HG03139 (cell line): ENCODE data around the gene EIF5B.
"Not testable (repeated sequence)": the region's sequence is repeated elsewhere in the genome, so short reads cannot be mapped to it uniquely, and the experiment has no call there.

Source experiments
- ATAC-seq: cut with Tn5 transposase; IDR thresholded peaks from one replicate; pipeline ENCODE4 v1.9.1; 2021; ENCODE audit not compliant: unreplicated experiment

EIF5B gene

DNA sequence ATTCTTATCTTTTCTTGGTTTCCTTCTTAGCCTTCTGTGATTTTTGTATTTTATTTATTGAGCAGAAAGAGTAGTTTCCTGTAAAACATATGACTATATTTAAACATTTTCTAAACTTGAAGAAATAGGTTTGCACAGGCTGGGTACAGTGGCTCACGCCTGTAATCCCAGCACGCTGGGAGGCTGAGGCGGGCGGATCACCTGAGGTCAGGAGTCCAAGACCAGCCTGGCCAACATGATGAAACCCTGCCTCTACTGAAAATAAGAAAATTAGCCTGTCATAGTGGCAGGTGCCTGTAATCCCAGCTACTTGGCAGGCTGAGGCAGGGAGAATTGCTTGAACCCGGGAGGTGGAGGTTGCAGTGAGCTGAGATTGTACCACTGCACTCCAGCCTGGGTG, 31.7 kb downstream of the EIF5B start:
- not testable (repeated sequence) for ATAC-seq

DNA sequence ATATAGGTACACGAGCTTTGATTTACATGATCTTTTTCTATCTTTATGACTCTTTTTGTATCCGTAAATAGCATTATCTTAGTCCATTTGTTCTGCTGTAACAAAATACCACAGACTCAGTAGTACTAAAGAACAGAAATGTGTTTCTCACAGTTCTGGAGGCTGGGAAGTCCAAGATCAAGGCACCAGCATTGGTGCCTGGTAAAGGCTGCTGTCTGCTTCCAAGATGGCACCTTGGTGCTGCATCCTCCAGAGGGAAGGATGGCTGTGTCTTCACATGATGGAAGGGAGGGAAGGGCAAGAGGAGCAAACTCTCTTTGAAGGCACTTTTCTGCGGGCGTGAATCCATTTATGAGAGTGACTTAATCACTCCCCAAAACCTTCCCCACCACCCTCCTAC, 36.0 kb downstream of the EIF5B start:
- no peak for ATAC-seq

DNA sequence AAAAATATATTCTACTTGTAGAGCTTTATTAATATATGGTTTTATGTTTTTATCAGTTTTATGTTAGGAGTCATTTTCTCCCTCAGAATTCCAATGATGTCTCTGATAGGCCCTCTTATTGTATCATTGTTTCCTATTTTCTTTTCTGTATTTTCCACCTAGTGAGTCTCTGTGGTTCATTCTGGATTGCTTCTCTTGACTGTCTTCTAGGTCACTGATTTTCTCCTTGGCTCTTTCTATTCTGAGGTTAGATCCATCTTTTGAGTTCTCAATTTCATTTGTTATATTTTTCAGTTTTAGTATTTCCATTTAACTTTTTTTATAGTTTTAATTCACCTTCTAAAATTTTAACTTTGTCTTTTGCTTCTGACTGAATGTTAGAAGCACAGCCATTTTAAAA, 37.6 kb downstream of the EIF5B start:
- ATAC-seq, result no peak

DNA sequence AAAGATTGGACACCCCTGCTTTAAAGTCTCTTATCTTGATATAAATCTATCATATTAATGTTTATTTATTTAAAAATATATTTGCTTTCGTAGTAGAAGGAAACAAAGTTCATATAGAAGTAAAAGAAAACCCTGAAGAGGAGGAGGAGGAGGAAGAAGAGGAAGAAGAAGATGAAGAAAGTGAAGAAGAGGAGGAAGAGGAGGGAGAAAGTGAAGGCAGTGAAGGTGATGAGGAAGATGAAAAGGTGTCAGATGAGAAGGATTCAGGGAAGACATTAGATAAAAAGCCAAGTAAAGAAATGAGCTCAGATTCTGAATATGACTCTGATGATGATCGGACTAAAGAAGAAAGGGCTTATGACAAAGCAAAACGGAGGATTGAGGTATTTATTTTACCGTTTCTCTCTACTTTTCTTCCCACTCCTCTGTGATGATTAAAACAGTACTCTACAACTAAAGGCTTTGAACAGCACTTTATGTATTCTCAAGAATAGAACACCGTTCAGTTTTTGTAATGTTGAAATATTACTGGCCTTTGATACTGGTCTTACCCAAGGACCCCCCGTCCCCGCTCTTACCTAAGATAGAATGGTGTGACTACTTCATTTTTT, 39.2 kb downstream of the EIF5B start:
- no peak for ATAC-seq

DNA sequence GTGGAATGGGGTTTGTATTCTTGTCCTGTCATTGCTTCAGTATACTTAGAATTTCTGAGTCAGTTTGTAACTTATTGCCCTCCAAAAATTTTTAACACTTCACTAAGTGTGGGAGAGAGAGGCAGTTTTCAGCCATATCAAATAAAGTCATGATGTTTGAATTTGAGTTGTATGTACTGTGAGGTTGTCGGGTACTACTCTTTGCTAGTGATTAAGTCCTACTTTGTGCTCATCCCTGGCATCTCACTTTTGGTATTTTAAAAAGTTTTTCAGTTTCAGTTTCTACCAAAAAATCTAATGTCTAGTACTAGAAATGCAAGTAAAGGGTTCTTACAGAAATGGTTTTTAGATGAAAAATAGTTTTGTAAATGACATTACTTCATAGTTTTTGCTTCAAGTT, 40.7 kb downstream of the EIF5B start:
- no peak for ATAC-seq

DNA sequence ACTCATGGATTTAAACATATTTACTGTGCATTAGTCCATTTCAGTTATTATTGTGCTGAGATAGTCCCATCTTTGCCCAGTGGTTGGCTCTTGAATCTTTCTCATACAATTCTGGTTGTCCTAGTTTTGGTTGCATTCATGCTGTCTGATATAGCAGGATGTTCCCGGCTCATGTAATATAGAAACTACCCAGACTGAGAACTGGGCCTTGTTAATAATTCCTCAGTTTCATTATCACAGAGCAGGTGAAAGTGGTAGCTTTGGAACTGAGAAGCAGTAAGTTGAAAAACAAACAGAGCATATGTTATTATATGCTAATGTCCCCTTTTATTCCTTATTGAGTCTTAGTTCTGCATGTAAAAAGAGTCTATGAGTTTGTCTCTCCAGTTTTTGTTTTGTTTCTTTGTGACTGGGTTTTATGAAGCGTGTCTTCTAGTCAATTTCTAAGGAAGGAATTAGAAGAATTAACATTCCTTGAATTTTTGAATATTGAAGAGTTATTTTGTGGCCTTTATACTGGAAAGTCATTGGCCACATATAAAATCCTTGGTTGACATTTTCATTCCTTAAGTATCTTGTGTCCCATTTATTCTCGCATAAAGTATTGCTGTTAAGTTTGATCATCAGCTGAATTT, 43.3 kb downstream of the EIF5B start:
- peak; percentile 68 for ATAC-seq

DNA sequence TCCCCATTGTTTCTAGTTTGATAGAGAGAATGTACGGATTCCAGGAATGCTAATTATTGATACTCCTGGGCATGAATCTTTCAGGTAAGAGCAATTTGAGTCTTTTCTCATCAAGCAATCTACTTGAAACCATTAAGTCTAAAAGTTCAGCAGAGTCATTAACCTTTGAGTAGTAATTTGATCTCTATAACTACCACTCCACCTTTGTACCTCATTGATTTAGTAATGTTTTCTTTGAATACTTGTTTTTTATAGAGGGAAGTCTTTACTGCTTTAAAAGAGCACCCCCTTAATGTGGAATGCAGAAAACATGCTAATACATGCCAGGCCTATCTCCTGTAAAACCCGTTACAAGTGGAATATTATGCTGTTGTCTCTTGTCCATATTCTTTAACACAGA, 45.0 kb downstream of the EIF5B start:
- ATAC-seq, result no peak

DNA sequence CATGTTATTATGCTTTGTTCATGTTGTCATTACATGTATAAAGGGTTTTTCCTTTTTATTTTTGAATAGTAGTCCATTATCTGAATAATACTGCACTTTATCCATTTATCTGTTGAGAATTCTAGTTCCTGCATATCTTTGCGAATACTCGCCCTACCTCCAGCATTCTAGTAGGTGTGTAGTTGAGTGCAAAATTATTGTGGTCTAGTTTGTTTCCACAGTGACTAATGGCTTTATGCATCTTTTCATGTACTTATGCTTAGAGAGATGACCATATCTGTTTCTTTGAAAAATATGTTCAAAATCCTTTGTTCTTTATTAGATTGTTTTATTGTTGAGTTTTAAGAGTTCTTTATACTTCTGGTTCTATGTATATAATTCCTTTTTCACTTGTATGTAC, 48.8 kb downstream of the EIF5B start:
- ATAC-seq, result no peak

DNA sequence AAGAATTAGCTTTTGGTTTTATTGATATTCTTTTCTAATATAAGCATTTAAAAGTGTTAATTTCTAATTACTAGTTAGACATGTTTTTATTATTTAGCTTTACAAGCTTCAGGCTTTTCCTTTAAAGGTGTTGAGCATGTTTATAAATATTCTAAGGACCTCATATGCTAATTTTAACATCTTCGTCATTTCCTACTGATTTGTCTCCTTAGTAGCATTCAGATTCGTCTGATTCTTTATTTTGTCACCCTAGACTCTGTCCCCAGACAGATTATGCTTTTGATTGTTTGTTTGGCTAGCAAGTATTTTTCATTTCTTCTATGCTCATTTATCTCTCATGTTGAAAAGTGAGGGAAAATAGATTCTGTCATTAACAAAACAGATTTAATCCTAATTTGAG, 51.7 kb downstream of the EIF5B start:
- ATAC-seq, result no peak

DNA sequence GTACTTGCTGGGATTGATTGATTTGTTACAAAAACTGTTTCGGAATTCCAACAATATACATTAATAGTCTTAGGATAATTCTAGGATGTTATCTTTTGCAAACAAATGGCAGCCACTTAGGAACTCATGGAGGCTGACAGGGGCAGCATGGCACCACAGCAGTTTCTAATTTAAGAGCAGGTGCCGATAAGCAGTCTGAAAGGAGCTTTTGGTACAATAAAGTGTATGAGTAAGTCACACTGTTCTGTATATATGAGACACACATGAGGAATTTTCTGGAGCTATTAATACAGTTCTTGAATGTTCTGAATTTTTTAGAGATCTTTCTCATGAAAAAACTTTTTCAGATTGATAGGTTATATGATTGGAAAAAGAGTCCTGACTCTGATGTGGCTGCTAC, 52.2 kb downstream of the EIF5B start:
- no peak for ATAC-seq

DNA sequence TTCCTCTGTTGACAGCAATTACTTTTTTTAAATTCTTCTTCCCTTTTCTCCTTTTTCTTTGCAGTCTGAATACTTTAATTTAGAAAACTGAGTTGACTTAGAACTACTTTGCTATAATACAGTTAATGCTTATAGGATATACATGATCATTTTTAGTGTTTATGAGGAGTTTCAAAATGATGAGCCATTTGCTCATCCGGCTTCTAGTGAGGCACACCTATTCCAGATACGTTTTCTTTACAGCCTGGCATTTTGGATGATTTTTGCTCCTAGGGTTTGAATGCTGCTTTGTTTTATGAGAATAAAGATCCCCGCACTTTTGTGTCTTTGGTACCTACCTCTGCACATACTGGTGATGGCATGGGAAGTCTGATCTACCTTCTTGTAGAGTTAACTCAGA, 52.8 kb downstream of the EIF5B start:
- no peak for ATAC-seq

DNA sequence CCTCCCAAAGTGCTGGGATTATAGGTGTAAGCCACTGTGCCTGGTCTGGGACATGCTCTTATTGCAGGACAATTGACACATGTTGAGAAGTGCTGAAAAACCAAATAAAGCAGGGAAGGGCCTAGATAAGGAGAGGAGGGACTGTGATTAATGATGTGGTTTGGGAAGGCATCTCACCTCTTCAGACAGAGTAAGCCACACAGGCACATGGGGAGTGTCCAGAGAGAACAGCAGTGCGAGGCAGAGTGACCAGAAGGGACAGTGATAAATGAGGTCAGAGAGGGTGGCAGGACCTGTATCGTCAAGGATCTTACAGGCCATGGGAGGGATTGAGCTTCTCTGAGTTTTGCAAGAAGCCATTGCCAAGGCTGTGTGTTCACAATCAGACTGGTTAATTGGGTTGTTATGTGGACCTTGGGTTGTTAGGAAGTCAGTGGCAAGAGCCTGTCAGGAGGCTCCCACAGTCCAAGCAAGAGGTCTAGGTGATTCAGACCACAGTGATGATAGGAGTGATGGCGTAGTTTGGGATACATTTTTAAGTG, 58.5 kb downstream of the EIF5B start:
- no peak for ATAC-seq

DNA sequence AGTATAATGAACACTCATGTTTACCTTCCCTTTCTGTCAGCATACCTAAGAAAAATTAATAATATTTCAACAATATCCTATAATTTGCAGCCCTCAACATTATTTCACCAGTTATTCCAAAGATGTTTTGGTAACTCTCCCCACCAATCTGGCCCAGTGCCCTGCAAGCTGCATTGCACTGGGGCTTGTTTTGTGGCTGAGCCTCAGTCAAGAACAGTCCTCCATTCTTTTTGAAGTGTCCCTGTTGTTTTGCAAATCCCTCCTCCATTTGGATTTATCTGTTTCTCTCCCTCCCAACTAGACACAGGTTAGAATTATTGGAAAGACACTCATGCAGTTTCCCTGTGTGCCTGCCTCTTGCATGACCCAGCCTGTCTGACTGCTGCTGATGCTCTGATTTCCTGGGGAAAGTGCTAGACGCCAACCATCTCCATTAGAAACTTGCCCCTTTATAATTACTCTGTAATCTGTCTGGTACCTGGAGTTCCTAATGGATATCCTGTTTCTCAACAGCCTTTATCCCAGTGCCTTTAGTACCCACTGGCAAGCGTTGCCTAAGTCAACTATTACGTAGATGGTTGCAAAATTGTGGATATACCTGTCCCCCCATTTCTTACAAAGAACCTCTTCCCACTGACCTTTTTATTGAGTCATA, 60.2 kb downstream of the EIF5B start:
- no peak for ATAC-seq

DNA sequence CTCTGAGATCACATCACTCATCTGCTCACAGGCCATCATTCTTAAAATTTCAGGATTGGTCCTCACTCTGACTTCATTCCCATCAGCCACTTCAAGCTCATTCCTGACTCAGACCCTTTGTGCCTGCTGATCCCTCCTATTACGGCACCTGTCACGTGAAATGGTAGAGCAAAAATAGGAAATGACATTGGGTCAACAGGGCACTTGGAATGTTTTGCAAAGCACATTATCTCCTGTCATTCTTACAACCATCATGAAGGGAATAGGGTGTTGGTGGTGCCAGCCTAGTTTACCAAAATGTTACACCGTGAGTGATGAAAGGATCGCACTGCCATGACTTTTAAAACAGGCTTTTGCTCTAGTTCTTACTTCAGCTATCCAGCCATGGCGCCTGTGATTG, 61.1 kb downstream of the EIF5B start:
- ATAC-seq, result no peak

DNA sequence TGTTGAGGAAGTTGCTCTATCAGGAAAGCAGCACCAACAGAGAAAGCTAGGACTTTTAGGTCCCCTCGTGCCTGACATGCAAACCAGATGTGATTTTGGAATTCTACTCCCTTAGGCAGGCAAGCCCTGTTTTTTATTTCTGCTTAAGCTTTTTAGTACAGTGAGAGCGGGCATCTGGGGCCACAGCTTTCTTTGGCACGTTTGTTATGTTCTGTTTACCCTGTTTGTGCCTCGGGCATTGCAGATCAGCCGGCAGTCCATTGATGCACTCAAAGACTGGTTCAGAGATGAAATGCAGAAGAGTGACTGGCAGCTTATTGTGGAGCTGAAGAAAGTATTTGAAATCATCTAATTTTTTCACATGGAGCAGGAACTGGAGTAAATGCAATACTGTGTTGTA, 61.9 kb downstream of the EIF5B start:
- ATAC-seq, result no peak

DNA sequence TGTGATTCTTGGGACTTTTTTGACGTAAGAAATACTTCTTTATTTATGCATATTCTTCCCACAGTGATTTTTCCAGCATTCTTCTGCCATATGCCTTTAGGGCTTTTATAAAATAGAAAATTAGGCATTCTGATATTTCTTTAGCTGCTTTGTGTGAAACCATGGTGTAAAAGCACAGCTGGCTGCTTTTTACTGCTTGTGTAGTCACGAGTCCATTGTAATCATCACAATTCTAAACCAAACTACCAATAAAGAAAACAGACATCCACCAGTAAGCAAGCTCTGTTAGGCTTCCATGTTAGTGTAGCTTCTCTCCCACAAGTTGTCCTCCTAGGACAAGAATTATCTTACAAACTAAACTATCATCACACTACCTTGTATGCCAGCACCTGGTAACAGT, 62.6 kb downstream of the EIF5B start:
- ATAC-seq, result no peak

DNA sequence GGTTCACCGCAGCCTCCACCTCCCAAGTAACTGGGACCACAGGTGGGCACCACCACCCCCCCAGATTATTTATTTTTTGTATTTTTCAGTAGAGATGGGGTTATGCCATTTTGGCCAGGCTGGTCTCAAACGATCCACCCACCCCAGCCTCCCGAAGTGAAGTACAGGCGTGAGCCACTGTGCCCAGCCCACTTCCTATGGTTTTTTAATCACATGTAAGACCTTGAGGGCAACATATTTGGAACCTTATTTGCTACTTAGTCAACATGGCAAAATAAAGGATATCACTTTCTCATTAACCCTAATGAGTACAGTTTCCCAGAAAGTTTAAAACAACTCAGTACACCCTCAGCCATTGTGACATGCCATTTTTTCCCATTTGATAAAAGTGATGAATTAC, 64.7 kb downstream of the EIF5B start:
- no peak for ATAC-seq

DNA sequence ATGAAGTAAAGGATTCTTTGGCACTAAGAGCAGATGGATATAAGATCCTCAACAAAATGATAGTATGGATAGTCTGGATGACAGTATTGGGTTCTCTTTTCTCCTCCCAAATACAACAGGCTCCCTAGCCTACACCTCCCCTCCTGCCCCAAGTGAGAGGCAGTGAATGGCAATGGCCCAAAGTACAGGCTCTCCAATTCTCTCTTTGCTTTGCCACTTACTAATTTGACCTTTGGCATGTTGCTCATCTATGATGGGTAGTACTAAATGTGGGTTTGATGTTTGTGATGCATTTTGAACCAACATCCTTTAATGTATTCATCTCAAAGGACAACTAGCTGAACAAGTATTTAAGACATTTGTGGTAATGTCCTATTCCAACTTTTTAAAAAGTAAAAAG, 65.9 kb downstream of the EIF5B start:
- no peak for ATAC-seq

DNA sequence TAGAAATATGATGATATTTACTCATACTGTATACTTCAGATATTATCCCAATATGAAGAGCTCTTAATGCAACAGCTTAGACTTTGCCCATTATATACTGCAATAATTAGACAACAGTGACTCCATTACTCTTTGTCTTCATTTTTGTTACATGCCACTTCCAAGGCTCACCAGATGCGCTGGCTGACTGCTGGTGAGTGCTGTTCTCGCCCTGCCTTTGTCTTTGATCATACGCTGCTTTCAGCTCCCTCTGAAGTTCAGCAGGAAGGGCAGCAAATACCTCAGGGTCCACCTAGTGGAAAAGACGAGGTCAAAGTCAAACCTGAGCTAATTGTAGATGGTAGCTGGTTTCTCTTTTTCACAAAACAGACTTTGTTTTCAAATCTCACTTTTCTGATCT, 66.3 kb downstream of the EIF5B start:
- ATAC-seq, result no peak

DNA sequence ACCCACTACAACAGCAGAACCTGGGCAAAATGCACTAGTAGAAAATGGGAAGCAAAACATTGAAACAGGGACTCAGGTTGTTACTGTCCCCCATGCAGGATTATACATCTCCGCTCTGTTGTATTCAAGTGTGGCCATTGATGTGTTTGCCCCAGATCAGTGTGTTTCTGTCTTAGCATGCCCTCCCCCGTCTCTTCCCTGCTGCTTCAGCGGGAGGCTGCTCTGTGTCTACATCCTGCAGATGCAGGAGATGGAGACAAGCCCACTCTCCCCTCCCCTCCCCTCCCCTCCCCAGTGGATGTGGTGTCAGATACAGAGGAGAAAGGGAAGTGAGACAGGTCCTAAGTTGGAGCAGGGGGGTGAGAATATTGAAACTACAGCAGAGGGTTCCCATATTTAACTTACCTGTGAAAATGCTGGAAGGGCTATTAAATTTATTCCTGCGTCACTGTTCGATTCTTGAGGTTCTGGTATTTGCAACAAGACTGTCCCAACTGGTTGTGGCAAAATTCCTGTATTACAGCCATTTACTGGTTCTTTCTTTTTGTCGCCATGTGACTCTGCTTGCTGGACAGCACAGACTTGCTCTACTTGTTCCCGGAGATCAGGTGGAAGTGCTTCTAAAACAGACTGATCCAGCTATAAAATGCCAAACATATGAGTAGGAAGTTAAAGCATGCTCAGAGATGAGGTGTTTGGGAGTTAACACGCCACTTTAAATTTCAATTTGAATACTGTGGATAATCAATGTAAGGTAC, 67.0 kb downstream of the EIF5B start:
- ATAC-seq, result no peak

DNA sequence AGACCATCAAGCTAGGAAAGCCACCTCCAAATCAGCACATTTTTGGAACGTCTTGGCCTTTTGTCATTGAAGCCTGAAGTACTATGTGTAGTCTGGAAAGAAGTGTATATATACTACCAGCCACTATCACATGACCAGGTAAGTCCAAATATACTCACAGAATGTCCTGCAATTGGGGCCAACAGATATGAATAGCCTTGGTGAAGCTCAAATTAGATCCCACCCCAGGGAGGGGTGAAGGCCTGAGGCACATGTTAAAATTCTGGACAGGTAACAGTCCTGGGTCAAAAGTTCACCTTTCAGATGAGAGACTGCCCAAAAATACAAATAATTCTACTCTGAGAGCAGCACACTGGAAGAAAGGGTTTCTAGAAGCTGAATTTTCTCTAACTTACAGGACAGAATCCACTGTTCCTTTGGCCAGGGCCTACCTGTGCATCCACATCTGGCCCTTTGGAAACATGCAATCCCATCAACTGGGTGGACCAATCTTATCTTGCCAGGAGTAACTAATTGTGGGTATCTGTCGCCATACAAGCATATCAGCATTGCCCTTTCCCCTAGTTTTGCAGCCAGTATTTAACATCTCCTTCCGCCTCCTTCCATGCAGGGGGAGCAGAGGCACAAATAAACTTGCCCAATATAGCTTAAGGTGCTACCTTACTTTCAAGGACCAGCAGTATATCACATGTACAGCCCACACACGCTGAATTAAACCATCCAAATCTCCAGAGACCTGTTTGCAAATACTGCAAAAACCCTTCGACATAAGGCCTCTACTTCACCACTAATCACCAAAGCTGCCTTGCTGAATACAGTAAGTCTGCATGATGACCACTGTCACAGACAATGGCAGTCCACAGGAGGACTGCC, 67.8 kb downstream of the EIF5B start:
- no peak for ATAC-seq
